Lower lobe of right lung (tissue), 2 donors: ENCODE measurements around the gene OR10P1. TPM values are rescaled to one million over a fixed set of nuclear protein-coding genes. Genes with fewer than 3 reads are reported as not detected.

Experiments used
- ATAC-seq, 2 donors: fragments of 200-7000 bp; cut with Tn5 transposase; one replicate each; pipeline ENCODE4 v1.9.1; 2020 to 2022; ENCODE audit warnings: mild to moderate bottlenecking in 2 of 2, moderate library complexity in 2 of 2
- DNase-seq: peaks from one replicate; pipeline ENCODE4 v3.0.0-alpha.2; 2020
- H3K27ac ChIP-seq: fragments of 200-600 bp; one replicate; pipeline ENCODE4 v1.8.0; 2022
- H3K27me3 ChIP-seq: fragments of 200-600 bp; one replicate; pipeline ENCODE4 v1.8.0; 2022; ENCODE audit warnings: low read depth
- H3K36me3 ChIP-seq: fragments of 200-600 bp; one replicate; pipeline ENCODE4 v1.8.0; 2022; ENCODE audit warnings: mild to moderate bottlenecking
- H3K4me1 ChIP-seq: fragments of 200-600 bp; one replicate; pipeline ENCODE4 v1.8.0; 2022
- H3K4me3 ChIP-seq: fragments of 200-600 bp; one replicate; pipeline ENCODE4 v1.8.0; 2022; ENCODE audit warnings: mild to moderate bottlenecking
- H3K9me3 ChIP-seq: fragments of 200-600 bp; one replicate; pipeline ENCODE4 v1.8.0; 2022
- intact Hi-C: fragments of 100-400 bp; cut with DNase I; formaldehyde crosslinking; loops from one replicate; pipeline ENCODE4 v1.11.0; 2022
- total RNA-seq: library from RNA; stranded (reverse); fragmentation: NEBNext Ultra II Directional; extraction: Animal tissue kit (Norgen Biotek cat#: 25700); gene quantifications from one replicate; pipeline ENCODE4 v1.2.1, GENCODE V29; 2021
- TF ChIP-seq, protein P1 (sequence below): fragments of 200-600 bp; IDR thresholded peaks from one replicate; pipeline ENCODE4 v1.8.0; 2022; ENCODE audit warnings: antibody characterized with exemption, mild to moderate bottlenecking
- donor health status: DM: no; HTN: yes; CAD: no; lungs with severe emphysema.

OR10P1 gene
- total RNA-seq, 1 donor from 2014 or later, result not detected

DNA sequence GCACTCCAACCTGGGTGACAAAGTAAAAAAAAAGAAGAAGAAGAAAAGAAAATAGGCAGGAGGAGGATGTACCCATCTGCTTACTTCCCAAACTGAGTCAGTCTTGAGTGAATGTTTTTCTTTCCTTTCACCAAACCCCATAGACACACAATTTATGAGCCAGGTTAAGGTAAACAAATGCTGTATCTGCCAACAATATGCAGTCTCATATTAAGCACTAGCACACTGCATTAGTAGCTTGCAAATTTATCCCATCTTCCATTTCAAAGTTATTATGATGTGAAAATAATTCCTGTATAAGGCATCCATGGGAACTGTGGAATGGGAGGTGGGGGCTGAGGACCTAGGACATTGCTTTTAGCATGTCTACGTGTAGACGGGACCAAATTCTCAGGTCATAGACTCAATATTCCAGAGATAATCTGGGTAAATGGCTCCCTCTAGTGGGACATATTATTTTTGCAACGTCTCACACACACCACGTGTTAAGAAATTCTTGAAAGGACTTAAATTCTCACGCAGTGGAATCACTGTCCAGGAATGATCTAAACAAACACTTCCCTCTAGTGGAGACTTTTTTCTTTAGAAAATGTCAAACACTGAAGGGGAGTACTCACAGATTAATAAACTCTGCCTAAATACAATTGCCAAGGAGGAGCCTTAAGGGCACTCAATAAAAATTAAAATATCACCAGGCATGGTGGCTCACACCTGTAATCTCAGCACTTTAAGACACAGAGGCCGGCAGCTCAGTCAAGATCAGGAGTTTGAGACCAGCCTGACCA lies 17.1 kb upstream of the OR10P1 start:
- Histone ChIP-seq H3K9me3 (peaks cover 18% of the 10 kb centered on the region), H3K4me1 (no peaks in the 10 kb centered on the region), H3K36me3 (no peaks in the 10 kb centered on the region), H3K27ac (no peak overlapping the region), H3K27me3 (no peaks in the 10 kb centered on the region), H3K4me3 (no peak overlapping the region)
- TF ChIP-seq, protein P1, sequence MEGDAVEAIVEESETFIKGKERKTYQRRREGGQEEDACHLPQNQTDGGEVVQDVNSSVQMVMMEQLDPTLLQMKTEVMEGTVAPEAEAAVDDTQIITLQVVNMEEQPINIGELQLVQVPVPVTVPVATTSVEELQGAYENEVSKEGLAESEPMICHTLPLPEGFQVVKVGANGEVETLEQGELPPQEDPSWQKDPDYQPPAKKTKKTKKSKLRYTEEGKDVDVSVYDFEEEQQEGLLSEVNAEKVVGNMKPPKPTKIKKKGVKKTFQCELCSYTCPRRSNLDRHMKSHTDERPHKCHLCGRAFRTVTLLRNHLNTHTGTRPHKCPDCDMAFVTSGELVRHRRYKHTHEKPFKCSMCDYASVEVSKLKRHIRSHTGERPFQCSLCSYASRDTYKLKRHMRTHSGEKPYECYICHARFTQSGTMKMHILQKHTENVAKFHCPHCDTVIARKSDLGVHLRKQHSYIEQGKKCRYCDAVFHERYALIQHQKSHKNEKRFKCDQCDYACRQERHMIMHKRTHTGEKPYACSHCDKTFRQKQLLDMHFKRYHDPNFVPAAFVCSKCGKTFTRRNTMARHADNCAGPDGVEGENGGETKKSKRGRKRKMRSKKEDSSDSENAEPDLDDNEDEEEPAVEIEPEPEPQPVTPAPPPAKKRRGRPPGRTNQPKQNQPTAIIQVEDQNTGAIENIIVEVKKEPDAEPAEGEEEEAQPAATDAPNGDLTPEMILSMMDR, result peak; percentile 81
- no peak for DNase-seq
- ATAC-seq, result peak; percentile 94 to 95
- intact Hi-C loops, result loop anchor here (5.0 kb wide), 1 partner anchor 427 kb away; no protein-coding TSS in a partner anchor

DNA sequence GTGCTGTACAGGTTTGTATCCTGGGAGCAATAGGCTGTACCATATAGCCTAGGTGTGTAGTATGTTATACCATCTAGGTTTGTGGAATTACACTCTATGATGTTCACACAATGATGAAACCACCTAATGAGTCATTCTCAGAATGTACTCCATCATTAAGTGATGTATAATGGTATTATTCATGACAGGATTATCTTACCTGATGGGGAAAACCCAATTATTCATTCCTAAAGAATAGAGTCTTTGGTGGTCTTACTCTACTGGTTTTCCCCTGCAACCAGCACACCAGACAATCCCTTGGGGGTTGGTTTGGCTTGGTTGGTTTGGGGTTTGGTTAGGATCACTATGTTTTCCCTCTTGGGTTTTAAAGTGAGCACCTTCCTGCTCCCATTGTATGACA lies 12.6 kb upstream of the OR10P1 start:
- Histone ChIP-seq H3K27me3 (no peaks in the 10 kb centered on the region), H3K27ac (no peak overlapping the region), H3K4me1 (no peaks in the 10 kb centered on the region), H3K36me3 (no peaks in the 10 kb centered on the region), H3K4me3 (no peak overlapping the region), H3K9me3 (no peaks in the 10 kb centered on the region)
- intact Hi-C loops, result loop anchor here (5.0 kb wide), 1 partner anchor 432 kb away; no protein-coding TSS in a partner anchor
- DNase-seq, result no peak
- ATAC-seq, result no peak
- TF ChIP-seq, protein P1, result no peak

DNA sequence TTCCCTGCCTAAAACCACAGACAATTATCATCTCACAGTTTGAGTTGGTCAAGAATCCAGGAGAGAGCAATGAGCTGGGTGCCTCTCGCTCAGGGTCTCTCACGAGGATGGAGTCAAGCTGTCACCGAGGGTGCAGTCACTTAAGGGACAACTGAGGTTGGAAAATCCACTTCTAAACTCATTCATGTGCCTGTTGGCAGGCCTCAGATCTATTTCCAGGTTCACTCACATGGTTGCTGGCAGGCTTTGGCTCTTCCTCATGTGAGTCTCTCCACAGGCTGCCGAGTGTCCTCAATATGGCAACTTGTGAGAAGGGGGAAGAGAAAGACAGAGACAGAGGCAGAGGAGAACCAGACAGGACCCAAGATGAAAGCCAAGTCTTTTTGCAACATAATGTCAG lies 10.5 kb upstream of the OR10P1 start:
- ATAC-seq, result no peak
- H3K27me3 ChIP-seq, result no peaks in the 10 kb centered on the region
- intact Hi-C loops, result no loop called here

DNA sequence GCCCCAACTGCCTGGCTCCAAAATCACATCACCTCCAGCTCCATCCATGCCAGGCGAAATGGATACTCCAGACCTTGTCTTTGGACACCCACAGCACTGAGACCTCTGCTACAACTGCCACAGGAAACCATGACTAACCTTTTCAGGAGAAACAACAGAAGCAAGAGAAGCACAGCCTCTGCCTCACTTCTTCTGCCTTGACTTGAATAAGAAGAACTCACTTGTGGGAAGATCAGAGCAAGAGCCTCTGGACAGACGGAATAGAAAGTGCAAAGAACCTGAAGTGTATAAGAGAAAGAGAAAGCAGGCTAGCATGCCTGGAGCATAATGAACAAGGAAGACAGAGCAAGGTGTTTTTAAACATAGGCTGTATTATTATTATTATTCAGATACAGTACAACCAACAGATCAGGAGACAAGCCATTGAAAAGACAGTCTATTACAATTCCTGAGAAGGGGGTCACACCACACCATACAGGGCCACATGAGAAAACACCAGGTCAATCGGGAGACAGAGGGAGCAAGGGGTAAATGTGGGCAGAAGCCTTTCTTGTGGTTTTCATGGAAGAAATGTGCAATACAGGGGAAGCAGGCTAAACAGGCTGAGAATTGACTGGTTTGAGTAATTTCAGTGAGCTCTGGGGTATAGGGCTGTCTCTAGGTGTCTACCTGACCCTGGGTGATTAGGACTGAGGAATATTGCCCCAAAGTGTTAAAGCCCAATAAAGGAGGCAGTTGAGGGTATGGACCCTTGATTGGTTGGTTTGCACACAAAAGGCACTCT lies 7.4 kb upstream of the OR10P1 start:
- intact Hi-C loops, result no loop called here
- ATAC-seq, result no peak

More for the DNA sequence above, 10.5 kb upstream of the OR10P1 start:
- TF ChIP-seq, protein P1, result no peak
- H3K36me3 ChIP-seq, result no peaks in the 10 kb centered on the region
- no peak for DNase-seq
- H3K9me3 ChIP-seq, result no peaks in the 10 kb centered on the region
- H3K4me3 ChIP-seq, result no peak overlapping the region
- no peak overlapping the region for H3K27ac ChIP-seq
- no peaks in the 10 kb centered on the region for H3K4me1 ChIP-seq

DNA sequence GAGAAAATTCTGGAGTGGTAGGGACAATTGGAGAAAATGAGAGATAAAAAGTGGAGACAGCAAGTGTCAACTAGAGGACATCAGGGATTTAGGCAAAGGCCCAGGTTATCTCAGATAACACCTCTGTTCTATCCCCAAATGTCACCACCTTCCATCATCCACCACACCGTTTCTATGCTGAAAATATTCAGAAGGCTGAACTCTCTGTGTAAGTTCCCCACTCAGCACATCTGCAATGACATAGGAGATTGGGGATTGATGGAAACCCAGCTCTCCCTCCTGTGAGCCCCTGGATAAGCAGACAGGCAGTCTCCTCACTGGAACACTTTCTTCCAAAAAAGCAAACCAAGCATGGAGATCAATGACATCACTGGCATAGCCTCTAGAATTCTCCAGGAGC lies 5.6 kb upstream of the OR10P1 start:
- intact Hi-C loops, result no loop called here
- H3K27me3 ChIP-seq, result no peaks in the 10 kb centered on the region
- no peaks in the 10 kb centered on the region for H3K4me1 ChIP-seq
- no peak for DNase-seq
- no peak overlapping the region for H3K27ac ChIP-seq
- H3K9me3 ChIP-seq, result no peaks in the 10 kb centered on the region
- TF ChIP-seq, protein P1, result no peak
- no peaks in the 10 kb centered on the region for H3K36me3 ChIP-seq
- ATAC-seq, result no peak
- no peak overlapping the region for H3K4me3 ChIP-seq

More for the DNA sequence above, 7.4 kb upstream of the OR10P1 start:
- Histone ChIP-seq H3K9me3 (no peaks in the 10 kb centered on the region), H3K36me3 (no peaks in the 10 kb centered on the region), H3K27ac (no peak overlapping the region), H3K4me3 (no peak overlapping the region), H3K4me1 (no peaks in the 10 kb centered on the region), H3K27me3 (no peaks in the 10 kb centered on the region)
- TF ChIP-seq, protein P1, result no peak
- no peak for DNase-seq
